GM12865 (cell line): ENCODE data around the gene DTX3L.

Experiments
- DNase-seq: peaks from one replicate; pipeline ENCODE4 v3.0.0; 2010; ENCODE audit warnings: low read depth
- H3K4me3 ChIP-seq: 2 replicates; pipeline ENCODE4 v1.5.1; 2011; ENCODE audit warnings: mild to moderate bottlenecking, low read depth, low read length, control low read depth
- CTCF ChIP-seq: IDR thresholded peaks from 2 replicates; pipeline ENCODE4 v1.5.1; 2011; ENCODE audit warnings: low read length, control low read depth, low read depth, inconsistent platforms; ENCODE audit not compliant: insufficient read depth; ENCODE audit errors: missing control alignments

The DTX3L gene

GRCh38 chr3:122546151-122546550 lies 18.0 kb upstream of the DTX3L start:
- no peak for DNase-seq
- TF ChIP-seq CTCF, result no peak

GRCh38 chr3:122548076-122548475 lies 16.1 kb upstream of the DTX3L start:
- no peak overlapping the region for H3K4me3 ChIP-seq
- no peak for DNase-seq
- TF ChIP-seq CTCF, result no peak

More at GRCh38 chr3:122546151-122546550, 18.0 kb upstream of the DTX3L start:
- no peak overlapping the region for H3K4me3 ChIP-seq

- H3K4me3 ChIP-seq, result no peak overlapping the region
- DNase-seq, result no peak
- no peak for TF ChIP-seq CTCF
Observed at GRCh38 chr3:122548619-122549018, 15.5 kb upstream of the DTX3L start.

- H3K4me3 ChIP-seq, result no peak overlapping the region
- TF ChIP-seq CTCF, result no peak
- no peak for DNase-seq
Observed at GRCh38 chr3:122553171-122553570, 11.0 kb upstream of the DTX3L start.

- no peak for DNase-seq
- no peak for TF ChIP-seq CTCF
- H3K4me3 ChIP-seq, result no peak overlapping the region
Observed at GRCh38 chr3:122555275-122556071, 8.7 kb upstream of the DTX3L start.

GRCh38 chr3:122557356-122557755 lies 6.8 kb upstream of the DTX3L start:
- DNase-seq, result no peak
- TF ChIP-seq CTCF, result no peak
- H3K4me3 ChIP-seq, result no peak overlapping the region

GRCh38 chr3:122558605-122559004 lies 5.5 kb upstream of the DTX3L start:
- no peak for DNase-seq
- no peak overlapping the region for H3K4me3 ChIP-seq
- TF ChIP-seq CTCF, result no peak
